SK-N-SH (cell line): Measurements from ENCODE around the gene SPACDR. TPM values are rescaled to one million over a fixed set of nuclear protein-coding genes. Genes with fewer than 3 reads are reported as not detected.

Experiments
- CTCF ChIA-PET: fragments of 300-600, 350-600 bp; formaldehyde crosslinking; extraction: SDS; loops from one replicate; lab custom pipeline; 2021; lab: Yijun Ruan, JAX
- POLR2A ChIA-PET: fragments of 350-600 bp; sonication (Branson Sonifier 250); formaldehyde crosslinking; extraction: SDS; loops from one replicate; lab custom pipeline; 2020; ENCODE audit warnings: antibody characterized with exemption, inconsistent platforms; lab: Yijun Ruan, JAX
- DNase-seq: peaks from one replicate; pipeline ENCODE4 v3.0.0; 2012
- H2AFZ ChIP-seq: fragments of 200-600 bp; sonication (generic); 2 replicates; pipeline ENCODE4 v1.8.1; 2016; ENCODE audit warnings: antibody characterized with exemption, mild to moderate bottlenecking, low read depth
- H3F3A ChIP-seq: fragments of 200-600 bp; sonication (generic); replicated peaks from 2 replicates; pipeline ENCODE3; 2016; ENCODE audit warnings: antibody characterized with exemption, mild to moderate bottlenecking; ENCODE audit not compliant: insufficient read depth
- H3K27ac ChIP-seq, 2 experiments: fragments of 200-500 bp in 1 of 2; fragments of 200-600 bp in 1 of 2; sonication (Bioruptor generic) in 1 of 2; sonication (generic), shearing (Covaris generic) in 1 of 2; 2 replicates each; pipeline versions ENCODE4 v1.5.1 to v1.6.1; 2014 to 2016; ENCODE audit warnings: low read depth in 2 of 2, inconsistent platforms in 1 of 2, low read length in 1 of 2, mild to moderate bottlenecking in 1 of 2, mixed read lengths in 1 of 2
- H3K27me3 ChIP-seq: fragments of 200-600 bp; sonication (generic), shearing (Covaris generic); 2 replicates; pipeline ENCODE4 v1.6.1; 2016; ENCODE audit warnings: mixed run types; ENCODE audit not compliant: insufficient read depth
- H3K36me3 ChIP-seq, 2 experiments: fragments of 200-500 bp in 1 of 2; fragments of 200-600 bp in 1 of 2; sonication (Bioruptor generic) in 1 of 2; sonication (generic) in 1 of 2; replicated peaks in 1 of 2; 2 replicates each; pipeline versions ENCODE3 to v1.5.1; 2014 to 2016; ENCODE audit warnings: low read length in 1 of 2, mild to moderate bottlenecking in 1 of 2; ENCODE audit not compliant: insufficient read depth in 2 of 2, control insufficient read depth in 1 of 2
- H3K4me1 ChIP-seq, 2 experiments: fragments of 200-500 bp in 1 of 2; fragments of 200-600 bp in 1 of 2; sonication (Bioruptor generic) in 1 of 2; sonication (generic), shearing (Covaris generic) in 1 of 2; 2 replicates each; pipeline versions ENCODE4 v1.5.1 to v1.6.1; 2014 to 2016; ENCODE audit warnings: low read depth in 1 of 2, low read length in 1 of 2, mixed run types in 1 of 2; ENCODE audit not compliant: insufficient read depth in 2 of 2, control insufficient read depth in 1 of 2
- H3K4me2 ChIP-seq: fragments of 200-600 bp; sonication (generic), shearing (Covaris generic); 2 replicates; pipeline ENCODE4 v1.6.1; 2017; ENCODE audit warnings: mixed run types
- H3K4me3 ChIP-seq, 2 experiments: fragments of 200-500 bp in 1 of 2; fragments of 200-600 bp in 1 of 2; sonication (Bioruptor generic) in 1 of 2; sonication (generic), shearing (Covaris generic) in 1 of 2; 2 replicates each; pipeline versions ENCODE4 v1.5.1 to v1.8.1; 2014 to 2016; ENCODE audit warnings: low read depth in 2 of 2, inconsistent platforms in 1 of 2, low read length in 1 of 2, mild to moderate bottlenecking in 1 of 2, mixed read lengths in 1 of 2, moderate library complexity in 1 of 2
- H3K79me2 ChIP-seq: fragments of 200-600 bp; sonication (generic); 2 replicates; pipeline ENCODE4 v1.8.1; 2017; ENCODE audit warnings: mild to moderate bottlenecking; ENCODE audit not compliant: insufficient read depth
- H3K9ac ChIP-seq: fragments of 200-600 bp; sonication (generic); 2 replicates; pipeline ENCODE4 v1.6.1; 2017; ENCODE audit warnings: mixed run types
- H3K9me2 ChIP-seq: fragments of 200-600 bp; sonication (generic); 2 replicates; pipeline ENCODE4 v1.6.1; 2017; ENCODE audit warnings: mixed run types
- H3K9me3 ChIP-seq: fragments of 200-600 bp; sonication (generic); 2 replicates; pipeline ENCODE4 v1.6.1; 2017; ENCODE audit warnings: mixed run types, mild to moderate bottlenecking, moderate library complexity
- H4K20me1 ChIP-seq: fragments of 200-600 bp; sonication (generic); 2 replicates; pipeline ENCODE4 v1.6.1; 2017; ENCODE audit warnings: mild to moderate bottlenecking, mixed run types; ENCODE audit not compliant: insufficient read depth
- ELF1 ChIP-seq: IDR thresholded peaks from 2 replicates; pipeline ENCODE4 v1.4.0; 2012
- EP300 ChIP-seq, 2 experiments: IDR thresholded peaks; 2 replicates each; pipeline versions ENCODE4 v1.4.0 to v1.6.1; 2012; ENCODE audit warnings: borderline replicate concordance in 1 of 2, low read depth in 1 of 2, low read length in 1 of 2
- FOXM1 ChIP-seq: IDR thresholded peaks from 2 replicates; pipeline ENCODE4 v1.4.0; 2012; ENCODE audit warnings: low read depth, mild to moderate bottlenecking
- GATA2 ChIP-seq: sonication (generic); formaldehyde crosslinking; IDR thresholded peaks from 2 replicates; pipeline ENCODE4 v1.5.0; 2020; ENCODE audit warnings: mild to moderate bottlenecking, missing genetic modification reagents
- MEF2A ChIP-seq: IDR thresholded peaks from 2 replicates; pipeline ENCODE4 v1.4.0; 2012; ENCODE audit warnings: low read depth, borderline replicate concordance
- NFIC ChIP-seq: IDR thresholded peaks from 2 replicates; pipeline ENCODE4 v1.4.0; 2012; ENCODE audit warnings: borderline replicate concordance
- NRF1 ChIP-seq: IDR thresholded peaks from 2 replicates; pipeline ENCODE4 v1.6.1; 2012; ENCODE audit warnings: low read depth, mild to moderate bottlenecking, low read length
- RAD21 ChIP-seq: IDR thresholded peaks from 2 replicates; pipeline ENCODE4 v1.6.1; 2012; ENCODE audit warnings: mild to moderate bottlenecking, low read length
- RFX5 ChIP-seq: IDR thresholded peaks from 2 replicates; pipeline ENCODE4 v1.6.1; 2012; ENCODE audit warnings: mild to moderate bottlenecking, improper control_type of control experiment, low read length
- TAF1 ChIP-seq: IDR thresholded peaks from 2 replicates; pipeline ENCODE4 v1.6.1; 2012; ENCODE audit warnings: low read depth, mild to moderate bottlenecking, low read length, moderate library complexity, borderline replicate concordance
- TCF12 ChIP-seq: IDR thresholded peaks from 2 replicates; pipeline ENCODE4 v1.4.0; 2012
- TEAD4 ChIP-seq: IDR thresholded peaks from 2 replicates; pipeline ENCODE4 v1.4.0; 2012; ENCODE audit warnings: mild to moderate bottlenecking, borderline replicate concordance; ENCODE audit not compliant: insufficient read depth
- YY1 ChIP-seq: IDR thresholded peaks from 2 replicates; pipeline ENCODE4 v1.4.0; 2012; ENCODE audit warnings: low read depth, mild to moderate bottlenecking
- WGBS: methylation state at CpG from one replicate; pipeline ENCODE4 v1.1.6; 2017; ENCODE audit warnings: low lambda C conversion rate; 5-methylcytosine and 5-hydroxymethylcytosine counted together
- polyA plus RNA-seq, 3 experiments: library from polyadenylated mRNA; depleted of rRNA; stranded (reverse); fragments of >200 nt; gene quantifications; 2 replicates each; pipeline ENCODE4 v1.2.3, GENCODE V29; 2012
- TF ChIP-seq, protein P1 (sequence below): fragments of 200-600 bp; sonication (generic); IDR thresholded peaks from 2 replicates; pipeline ENCODE4 v1.6.1; 2017; ENCODE audit warnings: antibody characterized with exemption, mild to moderate bottlenecking, moderate library complexity
- TF ChIP-seq, protein P2 (sequence below): IDR thresholded peaks from 2 replicates; pipeline ENCODE4 v1.4.0; 2012; ENCODE audit warnings: low read depth, borderline replicate concordance
- TF ChIP-seq, protein P3 (sequence below): IDR thresholded peaks from 2 replicates; pipeline ENCODE4 v1.4.0; 2012; ENCODE audit warnings: low read depth
- TF ChIP-seq, protein P4 (sequence below): IDR thresholded peaks from 2 replicates; pipeline ENCODE4 v1.6.1; 2012; ENCODE audit warnings: mild to moderate bottlenecking, low read depth, low read length, moderate library complexity

SPACDR gene
- polyA plus RNA-seq, 1 of the 3 experiments (the other 2 are of a cell fraction) = 1.5 TPM

DNA sequence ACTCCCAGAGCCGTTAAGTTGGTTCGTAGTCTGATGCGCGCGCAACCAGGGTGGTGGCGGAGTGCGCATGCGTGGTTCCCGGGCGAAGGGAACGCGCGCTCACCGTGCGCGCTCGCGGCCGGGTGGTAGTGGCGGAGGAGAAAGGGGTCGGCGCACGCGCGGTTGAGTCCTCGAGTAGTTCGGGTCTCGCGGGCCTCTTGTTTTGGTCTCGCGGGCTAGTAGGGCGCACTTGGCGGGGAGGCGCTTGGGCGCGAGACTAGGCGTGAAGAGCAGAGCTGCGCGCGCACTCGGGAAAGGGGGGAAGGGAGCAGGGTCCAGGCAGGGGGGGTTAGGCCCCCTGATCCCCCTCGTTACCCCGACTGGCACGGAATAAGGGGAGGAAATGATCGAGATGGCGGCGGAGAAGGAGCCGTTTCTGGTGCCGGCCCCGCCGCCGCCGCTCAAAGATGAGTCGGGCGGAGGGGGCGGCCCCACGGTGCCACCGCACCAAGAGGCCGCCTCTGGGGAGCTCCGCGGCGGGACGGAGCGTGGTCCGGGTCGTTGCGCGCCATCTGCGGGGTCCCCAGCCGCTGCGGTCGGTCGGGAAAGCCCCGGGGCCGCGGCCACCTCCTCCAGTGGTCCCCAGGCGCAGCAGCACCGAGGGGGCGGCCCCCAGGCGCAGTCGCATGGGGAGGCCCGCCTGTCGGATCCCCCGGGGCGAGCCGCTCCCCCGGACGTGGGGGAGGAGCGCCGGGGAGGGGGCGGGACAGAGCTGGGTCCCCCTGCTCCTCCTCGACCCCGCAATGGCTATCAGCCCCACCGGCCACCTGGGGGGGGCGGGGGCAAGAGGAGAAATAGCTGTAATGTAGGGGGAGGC is 34.2 kb downstream of the SPACDR start, which contains the start of gene MEPCE (continued):
- TF ChIP-seq, protein P1, sequence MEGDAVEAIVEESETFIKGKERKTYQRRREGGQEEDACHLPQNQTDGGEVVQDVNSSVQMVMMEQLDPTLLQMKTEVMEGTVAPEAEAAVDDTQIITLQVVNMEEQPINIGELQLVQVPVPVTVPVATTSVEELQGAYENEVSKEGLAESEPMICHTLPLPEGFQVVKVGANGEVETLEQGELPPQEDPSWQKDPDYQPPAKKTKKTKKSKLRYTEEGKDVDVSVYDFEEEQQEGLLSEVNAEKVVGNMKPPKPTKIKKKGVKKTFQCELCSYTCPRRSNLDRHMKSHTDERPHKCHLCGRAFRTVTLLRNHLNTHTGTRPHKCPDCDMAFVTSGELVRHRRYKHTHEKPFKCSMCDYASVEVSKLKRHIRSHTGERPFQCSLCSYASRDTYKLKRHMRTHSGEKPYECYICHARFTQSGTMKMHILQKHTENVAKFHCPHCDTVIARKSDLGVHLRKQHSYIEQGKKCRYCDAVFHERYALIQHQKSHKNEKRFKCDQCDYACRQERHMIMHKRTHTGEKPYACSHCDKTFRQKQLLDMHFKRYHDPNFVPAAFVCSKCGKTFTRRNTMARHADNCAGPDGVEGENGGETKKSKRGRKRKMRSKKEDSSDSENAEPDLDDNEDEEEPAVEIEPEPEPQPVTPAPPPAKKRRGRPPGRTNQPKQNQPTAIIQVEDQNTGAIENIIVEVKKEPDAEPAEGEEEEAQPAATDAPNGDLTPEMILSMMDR = no peak
- TF ChIP-seq YY1 (0 out of 2 replicates have a peak, but pooled peaks have one; percentile 27), EP300 (IDR thresholded peaks at IDR 0.05; ENCODE audit: borderline replicate concordance in 1 of 2, low read depth in 1 of 2, low read length in 1 of 2) (peak in 1 of 2 experiments; percentile 13; a peak in 1 of 4 replicates), FOXM1 (no peak; the same call in 1 of the 2 replicates), MEF2A (no peak), TAF1 (0 out of 2 replicates have a peak, but pooled peaks have one; percentile 47), NRF1 (peak; percentile 61)
- TF ChIP-seq, protein P2, sequence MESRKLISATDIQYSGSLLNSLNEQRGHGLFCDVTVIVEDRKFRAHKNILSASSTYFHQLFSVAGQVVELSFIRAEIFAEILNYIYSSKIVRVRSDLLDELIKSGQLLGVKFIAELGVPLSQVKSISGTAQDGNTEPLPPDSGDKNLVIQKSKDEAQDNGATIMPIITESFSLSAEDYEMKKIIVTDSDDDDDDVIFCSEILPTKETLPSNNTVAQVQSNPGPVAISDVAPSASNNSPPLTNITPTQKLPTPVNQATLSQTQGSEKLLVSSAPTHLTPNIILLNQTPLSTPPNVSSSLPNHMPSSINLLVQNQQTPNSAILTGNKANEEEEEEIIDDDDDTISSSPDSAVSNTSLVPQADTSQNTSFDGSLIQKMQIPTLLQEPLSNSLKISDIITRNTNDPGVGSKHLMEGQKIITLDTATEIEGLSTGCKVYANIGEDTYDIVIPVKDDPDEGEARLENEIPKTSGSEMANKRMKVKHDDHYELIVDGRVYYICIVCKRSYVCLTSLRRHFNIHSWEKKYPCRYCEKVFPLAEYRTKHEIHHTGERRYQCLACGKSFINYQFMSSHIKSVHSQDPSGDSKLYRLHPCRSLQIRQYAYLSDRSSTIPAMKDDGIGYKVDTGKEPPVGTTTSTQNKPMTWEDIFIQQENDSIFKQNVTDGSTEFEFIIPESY = peak; percentile 94

DNA sequence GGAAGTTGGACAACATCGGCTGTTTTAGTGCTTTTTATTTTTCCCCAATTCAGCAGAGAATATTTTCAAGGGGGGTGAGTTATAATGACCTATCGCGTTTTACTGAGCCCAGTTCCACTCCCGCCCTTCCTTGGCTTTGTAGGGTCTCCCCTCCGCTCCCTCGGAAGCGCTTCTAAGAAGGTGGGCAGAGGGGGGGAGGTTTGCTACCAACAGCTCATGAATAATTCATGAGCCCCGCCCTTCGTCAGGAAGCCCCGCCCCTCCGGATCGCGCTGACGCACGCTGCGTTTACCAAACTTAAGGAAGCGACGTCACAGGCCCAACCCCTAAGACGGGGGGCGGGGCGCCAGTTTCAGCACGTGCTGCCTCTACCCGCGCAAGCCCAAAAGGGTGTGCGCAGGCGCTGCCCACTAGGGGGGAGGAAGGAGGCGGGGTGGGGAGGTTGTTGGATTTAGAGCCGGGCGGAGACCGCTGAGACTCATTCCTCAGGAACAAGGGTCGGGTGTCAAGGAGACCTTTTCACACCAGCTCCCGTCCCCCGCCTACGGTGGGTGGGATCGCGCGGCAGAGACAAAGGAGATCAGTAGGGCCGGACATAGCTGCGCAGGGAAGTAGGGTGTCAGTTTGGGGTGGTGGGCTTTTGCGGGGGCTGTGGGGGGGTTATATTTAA is 35.0 kb downstream of the SPACDR start:
- H3K4me2 ChIP-seq = peak overlapping the region; percentile 97
- H2AFZ ChIP-seq = no peak overlapping the region
- no peaks in the 10 kb centered on the region for H3K27me3 ChIP-seq
- H4K20me1 ChIP-seq = peaks cover 13% of the 10 kb centered on the region
- H3K79me2 ChIP-seq = peaks cover 45% of the 10 kb centered on the region
- H3F3A ChIP-seq = peaks cover 17% of the 10 kb centered on the region
- H3K4me1 ChIP-seq = peaks cover 17 to 39% of the 10 kb centered on the region in 2 experiments; a peak in 3 of 4 replicates
- H3K4me3 ChIP-seq = peak overlapping the region; percentile 78 to 95
- WGBS = under 1% methylated on average over 34 of the region's 40 CpGs
- H3K9ac ChIP-seq = peak overlapping the region; percentile 99
- peaks cover 28 to 32% of the 10 kb centered on the region in 2 experiments for H3K36me3 ChIP-seq
- CTCF ChIA-PET = interaction anchor here (0.7 to 3.2 kb wide), 10 partner anchors 21 to 403 kb away, joined by 3 to 23 read pairs (median 4); partner anchors contain the start of genes NYAP1 and POP7
- POLR2A ChIA-PET = interaction anchor here (0.6 to 3.3 kb wide), 26 partner anchors 8 to 1606 kb away, joined by 3 to 12 read pairs (median 4); partner anchors contain the start of genes ACTL6B, AP4M1, GPC2 and MCM7
- peak; percentile 96 for DNase-seq
- no peaks in the 10 kb centered on the region for H3K9me2 ChIP-seq
- no peaks in the 10 kb centered on the region for H3K9me3 ChIP-seq
- H3K27ac ChIP-seq = peak overlapping the region; percentile 99 to 100
- peak; percentile 75; the same call in 1 of the 2 replicates for TF ChIP-seq ELF1
- TF ChIP-seq RAD21 = no peak; the same call in 1 of the 2 replicates
- TF ChIP-seq RFX5 = no peak; the same call in 1 of the 2 replicates
- no peak for TF ChIP-seq GATA2 (CRISPR knock-in tag)
- TF ChIP-seq, protein P3, sequence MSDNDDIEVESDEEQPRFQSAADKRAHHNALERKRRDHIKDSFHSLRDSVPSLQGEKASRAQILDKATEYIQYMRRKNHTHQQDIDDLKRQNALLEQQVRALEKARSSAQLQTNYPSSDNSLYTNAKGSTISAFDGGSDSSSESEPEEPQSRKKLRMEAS = peak; percentile 100
- TF ChIP-seq, protein P4, sequence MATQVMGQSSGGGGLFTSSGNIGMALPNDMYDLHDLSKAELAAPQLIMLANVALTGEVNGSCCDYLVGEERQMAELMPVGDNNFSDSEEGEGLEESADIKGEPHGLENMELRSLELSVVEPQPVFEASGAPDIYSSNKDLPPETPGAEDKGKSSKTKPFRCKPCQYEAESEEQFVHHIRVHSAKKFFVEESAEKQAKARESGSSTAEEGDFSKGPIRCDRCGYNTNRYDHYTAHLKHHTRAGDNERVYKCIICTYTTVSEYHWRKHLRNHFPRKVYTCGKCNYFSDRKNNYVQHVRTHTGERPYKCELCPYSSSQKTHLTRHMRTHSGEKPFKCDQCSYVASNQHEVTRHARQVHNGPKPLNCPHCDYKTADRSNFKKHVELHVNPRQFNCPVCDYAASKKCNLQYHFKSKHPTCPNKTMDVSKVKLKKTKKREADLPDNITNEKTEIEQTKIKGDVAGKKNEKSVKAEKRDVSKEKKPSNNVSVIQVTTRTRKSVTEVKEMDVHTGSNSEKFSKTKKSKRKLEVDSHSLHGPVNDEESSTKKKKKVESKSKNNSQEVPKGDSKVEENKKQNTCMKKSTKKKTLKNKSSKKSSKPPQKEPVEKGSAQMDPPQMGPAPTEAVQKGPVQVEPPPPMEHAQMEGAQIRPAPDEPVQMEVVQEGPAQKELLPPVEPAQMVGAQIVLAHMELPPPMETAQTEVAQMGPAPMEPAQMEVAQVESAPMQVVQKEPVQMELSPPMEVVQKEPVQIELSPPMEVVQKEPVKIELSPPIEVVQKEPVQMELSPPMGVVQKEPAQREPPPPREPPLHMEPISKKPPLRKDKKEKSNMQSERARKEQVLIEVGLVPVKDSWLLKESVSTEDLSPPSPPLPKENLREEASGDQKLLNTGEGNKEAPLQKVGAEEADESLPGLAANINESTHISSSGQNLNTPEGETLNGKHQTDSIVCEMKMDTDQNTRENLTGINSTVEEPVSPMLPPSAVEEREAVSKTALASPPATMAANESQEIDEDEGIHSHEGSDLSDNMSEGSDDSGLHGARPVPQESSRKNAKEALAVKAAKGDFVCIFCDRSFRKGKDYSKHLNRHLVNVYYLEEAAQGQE = 0 out of 2 replicates have a peak, but pooled peaks have one; percentile 8
- no peak for TF ChIP-seq TCF12
- TF ChIP-seq, protein P2 = no peak; the same call in 1 of the 2 replicates
- TF ChIP-seq NFIC = no peak
- TF ChIP-seq TEAD4 = no peak
